ENCODE results near the gene ZDHHC1.

DNA sequence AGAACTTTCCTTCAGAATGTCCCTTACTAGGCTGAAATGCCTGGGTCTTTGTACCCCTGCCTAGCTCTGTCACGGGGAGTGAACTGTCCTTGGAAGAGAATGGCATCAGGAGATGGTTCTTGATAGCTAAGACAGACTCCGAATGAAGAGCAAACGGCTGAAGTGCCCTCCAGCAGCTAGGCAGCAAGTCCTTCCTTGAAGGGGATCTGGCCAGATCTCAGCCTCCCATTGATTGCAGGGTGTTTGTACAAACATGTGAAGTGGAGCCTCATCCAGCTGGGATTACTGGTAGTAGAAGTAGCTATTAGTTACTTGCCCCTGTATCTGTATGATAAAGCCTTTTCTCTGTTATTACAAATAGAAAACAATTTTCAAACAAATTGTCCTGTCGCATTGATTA lies 58.7 kb downstream of the ZDHHC1 start:
- no peak for TF ChIP-seq GATA2 (IDR thresholded peaks at IDR 0.05; ENCODE audit: low read depth, low read length)
- no peak for TF ChIP-seq GATA3 (IDR thresholded peaks at IDR 0.05; ENCODE audit: low read depth, low read length)
